ENCODE data around the gene SESTD1.

SESTD1 gene

GRCh38 chr2:179264368-179265081, at the start of gene SESTD1:
Gene SESTD1 (minus strand): TSS chr2:179264832. CDS start chr2:179191841, 72,991 bp downstream.
- no peak for DNase-seq (ENCODE audit: low read depth)

GRCh38 chr2:179313057-179313456, 48.4 kb upstream of the SESTD1 start:
- DNase-seq (ENCODE audit: low read depth), result no peak

- DNase-seq (ENCODE audit: low read depth), result no peak
These were observed 46.5 kb upstream of the SESTD1 start for GRCh38 chr2:179311101-179311500.

GRCh38 chr2:179307616-179308371, 43.2 kb upstream of the SESTD1 start:
- no peak for DNase-seq (ENCODE audit: low read depth)

GRCh38 chr2:179305125-179305524, 40.5 kb upstream of the SESTD1 start:
- no peak for DNase-seq (ENCODE audit: low read depth)

- no peak for DNase-seq (ENCODE audit: low read depth)
These were observed 39.8 kb upstream of the SESTD1 start for GRCh38 chr2:179304424-179304823.

GRCh38 chr2:179302764-179303571, 38.3 kb upstream of the SESTD1 start:
- no peak for DNase-seq (ENCODE audit: low read depth)

GRCh38 chr2:179302149-179302548, 37.5 kb upstream of the SESTD1 start:
- DNase-seq (ENCODE audit: low read depth), result no peak

GRCh38 chr2:179298666-179299065, 34.0 kb upstream of the SESTD1 start:
- no peak for DNase-seq (ENCODE audit: low read depth)

GRCh38 chr2:179297927-179298326, 33.3 kb upstream of the SESTD1 start:
- no peak for DNase-seq (ENCODE audit: low read depth)

- no peak for DNase-seq (ENCODE audit: low read depth)
These were observed 25.7 kb upstream of the SESTD1 start for GRCh38 chr2:179290329-179290728.

GRCh38 chr2:179285060-179285459, 20.4 kb upstream of the SESTD1 start:
- no peak for DNase-seq (ENCODE audit: low read depth)

GRCh38 chr2:179277429-179278196, 13.0 kb upstream of the SESTD1 start:
- no peak for DNase-seq (ENCODE audit: low read depth)

GRCh38 chr2:179275253-179276012, 10.8 kb upstream of the SESTD1 start:
- DNase-seq (ENCODE audit: low read depth), result no peak

- DNase-seq (ENCODE audit: low read depth), result no peak
These were observed 10.1 kb upstream of the SESTD1 start for GRCh38 chr2:179274749-179275148.

- no peak for DNase-seq (ENCODE audit: low read depth)
These were observed 8.9 kb upstream of the SESTD1 start for GRCh38 chr2:179273461-179273962.

- no peak for DNase-seq (ENCODE audit: low read depth)
These were observed 8.0 kb upstream of the SESTD1 start for GRCh38 chr2:179272406-179273192.

GRCh38 chr2:179270689-179271088, 6.1 kb upstream of the SESTD1 start:
- DNase-seq (ENCODE audit: low read depth), result no peak

- DNase-seq (ENCODE audit: low read depth), result no peak
These were observed 3.8 kb upstream of the SESTD1 start for GRCh38 chr2:179268277-179268925.

- no peak for DNase-seq (ENCODE audit: low read depth)
These were observed 1.6 kb upstream of the SESTD1 start for GRCh38 chr2:179266271-179266670.
